Measurements from ENCODE around the gene IFIT1B.

The IFIT1B gene

GRCh38 chr10:89413398-89413912 lies 35.6 kb downstream of the IFIT1B start:
- in situ Hi-C loops (cut with MboI; ENCODE audit: low sequenced_read_pairs, unreplicated experiment): no loop called here
- no peak for TF ChIP-seq CTCF (IDR thresholded peaks at IDR 0.05; ENCODE audit: borderline replicate concordance, control extremely low read depth, extremely low read depth, insufficient read depth, missing control alignments)
- DNase-seq (ENCODE audit: low spot score): no peak

DNA sequence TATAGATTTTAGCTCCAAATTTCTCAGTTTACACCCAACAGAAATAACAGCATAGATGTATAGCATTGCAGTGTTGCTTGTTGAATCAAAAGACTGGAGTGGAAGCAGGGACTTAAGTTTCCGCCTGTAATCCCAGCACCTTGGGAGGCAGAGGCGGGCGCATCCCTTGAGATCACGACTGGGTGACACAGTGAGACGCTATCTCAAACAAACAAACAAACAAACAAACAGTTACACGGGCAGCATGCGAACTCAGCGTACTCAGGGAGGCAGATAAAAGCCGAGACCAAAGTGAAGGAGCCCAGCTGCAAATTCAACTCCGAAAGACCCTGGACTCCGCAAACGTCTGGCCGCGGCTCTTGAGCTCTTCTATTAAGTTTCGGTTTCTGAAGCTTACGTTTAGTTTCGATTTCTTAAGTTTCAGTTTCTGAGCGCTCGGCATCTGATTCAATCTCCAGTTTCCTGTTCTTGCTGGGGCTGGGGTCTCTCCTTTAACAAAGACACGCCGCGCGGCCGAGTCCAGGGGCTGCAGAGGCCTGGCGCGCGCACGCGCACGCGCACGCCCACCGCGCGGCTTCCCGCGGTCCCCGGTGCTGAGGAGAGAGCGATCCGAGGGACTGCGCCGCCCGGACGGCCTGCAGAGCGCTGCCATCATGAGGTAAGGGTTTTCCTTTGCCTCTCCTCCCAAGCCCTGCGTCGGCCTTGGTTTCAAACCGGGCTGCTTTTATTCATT lies 36.5 kb downstream of the IFIT1B start, which contains the start of gene IFIT5:
TSS of gene IFIT5 (plus strand) at position 423 of the 733 bp plus-strand sequence. CDS start at position 654, 231 bp downstream.
- in situ Hi-C loops (cut with MboI; ENCODE audit: low sequenced_read_pairs, unreplicated experiment): no loop called here
- DNase-seq (ENCODE audit: low spot score): peak; percentile 81
- no peak for TF ChIP-seq CTCF (IDR thresholded peaks at IDR 0.05; ENCODE audit: borderline replicate concordance, control extremely low read depth, extremely low read depth, insufficient read depth, missing control alignments)

- in situ Hi-C loops (cut with MboI; ENCODE audit: low sequenced_read_pairs, unreplicated experiment): no loop called here
- no peak for TF ChIP-seq CTCF (IDR thresholded peaks at IDR 0.05; ENCODE audit: borderline replicate concordance, control extremely low read depth, extremely low read depth, insufficient read depth, missing control alignments)
- DNase-seq (ENCODE audit: low spot score): peak; percentile 56
These were observed 37.3 kb downstream of the IFIT1B start for GRCh38 chr10:89414879-89415821.

DNA sequence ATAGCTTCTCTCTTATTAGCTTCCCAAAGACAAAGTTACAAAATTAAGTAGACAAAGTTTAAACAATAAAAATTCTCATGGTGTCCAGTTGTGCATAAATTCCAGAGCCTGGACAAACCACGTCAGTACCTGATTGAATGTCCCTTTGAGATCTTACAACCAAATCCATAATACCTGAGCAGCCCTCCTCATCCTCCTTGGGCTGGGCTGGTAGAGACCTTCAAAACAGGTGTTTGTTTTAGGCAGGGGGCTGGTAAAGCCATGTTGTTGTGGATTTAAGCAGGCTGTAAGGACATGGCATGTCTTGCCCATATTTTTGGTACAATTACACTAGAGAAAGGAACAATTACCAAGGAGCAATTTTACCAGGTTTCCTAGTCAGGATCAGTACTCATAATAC lies 38.6 kb downstream of the IFIT1B start:
- no peak for TF ChIP-seq CTCF (IDR thresholded peaks at IDR 0.05; ENCODE audit: borderline replicate concordance, control extremely low read depth, extremely low read depth, insufficient read depth, missing control alignments)
- in situ Hi-C loops (cut with MboI; ENCODE audit: low sequenced_read_pairs, unreplicated experiment): no loop called here
- DNase-seq (ENCODE audit: low spot score): no peak

GRCh38 chr10:89419548-89419947 lies 41.7 kb downstream of the IFIT1B start:
- DNase-seq (ENCODE audit: low spot score): peak; percentile 16
- TF ChIP-seq CTCF (IDR thresholded peaks at IDR 0.05; ENCODE audit: borderline replicate concordance, control extremely low read depth, extremely low read depth, insufficient read depth, missing control alignments): peak; percentile 18
- in situ Hi-C loops (cut with MboI; ENCODE audit: low sequenced_read_pairs, unreplicated experiment): no loop called here

DNA sequence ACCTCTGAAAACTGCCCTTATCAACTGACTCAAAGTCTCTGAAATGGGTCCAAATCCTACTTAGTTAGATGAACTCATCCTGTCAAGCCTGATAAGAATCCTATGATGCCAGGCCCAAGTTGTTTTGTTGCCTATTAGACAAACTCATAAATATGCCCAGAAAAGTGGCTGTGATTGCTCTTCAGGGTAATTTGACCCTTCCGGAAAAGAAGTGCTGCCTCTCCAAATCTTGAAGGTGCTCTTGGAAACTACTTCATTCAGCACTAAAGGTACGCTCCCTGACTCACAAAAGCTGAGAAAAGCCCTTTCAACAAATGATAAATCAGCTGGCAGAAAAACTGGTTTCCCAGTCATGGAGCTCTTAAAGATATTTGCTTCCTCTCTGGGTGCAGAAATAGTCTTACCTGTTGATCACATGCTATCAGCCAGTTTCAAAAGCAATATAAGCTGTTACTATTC lies 43.2 kb downstream of the IFIT1B start:
- DNase-seq (ENCODE audit: low spot score): no peak
- in situ Hi-C loops (cut with MboI; ENCODE audit: low sequenced_read_pairs, unreplicated experiment): loop anchor here (10.0 kb wide), 1 partner anchor 134 kb away; no protein-coding TSS in a partner anchor
- TF ChIP-seq CTCF (IDR thresholded peaks at IDR 0.05; ENCODE audit: borderline replicate concordance, control extremely low read depth, extremely low read depth, insufficient read depth, missing control alignments): no peak
